ENCODE data around the gene KAT6B.

Gene KAT6B

GRCh38 chr10:74824184-74824899 lies 2.1 kb upstream of the KAT6B start:
- DNase-seq, result no peak

- peak in 1 of 2 donors; percentile 41 for DNase-seq
Measured at GRCh38 chr10:74824900-74825370, 1.5 kb upstream of the KAT6B start.

GRCh38 chr10:74825371-74826141 lies 844 bp upstream of the KAT6B start:
- DNase-seq, result peak in 1 of 2 donors; percentile 74

- no peak for DNase-seq
Measured at GRCh38 chr10:74827045-74827441, 643 bp downstream of the KAT6B start.

GRCh38 chr10:74827694-74828093 lies 1.3 kb downstream of the KAT6B start:
- no peak for DNase-seq

- no peak for DNase-seq
Measured at GRCh38 chr10:74828946-74829345, 2.5 kb downstream of the KAT6B start.

GRCh38 chr10:74831518-74832120 lies 5.2 kb downstream of the KAT6B start:
- no peak for DNase-seq

- no peak for DNase-seq
Measured at GRCh38 chr10:74835963-74836362, 9.6 kb downstream of the KAT6B start.

GRCh38 chr10:74836877-74837276 lies 10.5 kb downstream of the KAT6B start:
- DNase-seq, result no peak

- DNase-seq, result no peak
Measured at GRCh38 chr10:74837743-74838142, 11.3 kb downstream of the KAT6B start.

GRCh38 chr10:74839708-74840107 lies 13.3 kb downstream of the KAT6B start:
- DNase-seq, result no peak

- no peak for DNase-seq
Measured at GRCh38 chr10:74841265-74841973, 15.0 kb downstream of the KAT6B start.

- no peak for DNase-seq
Measured at GRCh38 chr10:74842301-74842954, 16.0 kb downstream of the KAT6B start.

- no peak for DNase-seq
Measured at GRCh38 chr10:74846958-74847357, 20.6 kb downstream of the KAT6B start.

- DNase-seq, result no peak
Measured at GRCh38 chr10:74851831-74852230, 25.4 kb downstream of the KAT6B start.

GRCh38 chr10:74852381-74852780 lies 26.0 kb downstream of the KAT6B start:
- no peak for DNase-seq

- no peak for DNase-seq
Measured at GRCh38 chr10:74854610-74855009, 28.2 kb downstream of the KAT6B start.

- no peak for DNase-seq
Measured at GRCh38 chr10:74855027-74855426, 28.6 kb downstream of the KAT6B start.

- no peak for DNase-seq
Measured at GRCh38 chr10:74855439-74855838, 29.0 kb downstream of the KAT6B start.

- DNase-seq, result no peak
Measured at GRCh38 chr10:74856940-74857339, 30.5 kb downstream of the KAT6B start.

GRCh38 chr10:74857586-74857985 lies 31.2 kb downstream of the KAT6B start:
- DNase-seq, result no peak

GRCh38 chr10:74859546-74859945 lies 33.1 kb downstream of the KAT6B start:
- no peak for DNase-seq

GRCh38 chr10:74862625-74863024 lies 36.2 kb downstream of the KAT6B start:
- DNase-seq, result no peak
